NB4 (cell line): ENCODE data around the gene RND2.

Experiments
- MAX ChIP-seq: IDR thresholded peaks from 2 replicates; pipeline ENCODE4 v1.6.1; 2011; ENCODE audit warnings: low read depth, low read length
- POLR2A ChIP-seq: IDR thresholded peaks from 2 replicates; pipeline ENCODE4 v1.6.1; 2011; ENCODE audit warnings: mild to moderate bottlenecking; ENCODE audit not compliant: insufficient read length; ENCODE audit errors: extremely low read depth
- TF ChIP-seq, protein P1 (sequence below): IDR thresholded peaks from one replicate; pipeline ENCODE4 v1.5.1; 2012; ENCODE audit warnings: low read depth, low read length

DNA sequence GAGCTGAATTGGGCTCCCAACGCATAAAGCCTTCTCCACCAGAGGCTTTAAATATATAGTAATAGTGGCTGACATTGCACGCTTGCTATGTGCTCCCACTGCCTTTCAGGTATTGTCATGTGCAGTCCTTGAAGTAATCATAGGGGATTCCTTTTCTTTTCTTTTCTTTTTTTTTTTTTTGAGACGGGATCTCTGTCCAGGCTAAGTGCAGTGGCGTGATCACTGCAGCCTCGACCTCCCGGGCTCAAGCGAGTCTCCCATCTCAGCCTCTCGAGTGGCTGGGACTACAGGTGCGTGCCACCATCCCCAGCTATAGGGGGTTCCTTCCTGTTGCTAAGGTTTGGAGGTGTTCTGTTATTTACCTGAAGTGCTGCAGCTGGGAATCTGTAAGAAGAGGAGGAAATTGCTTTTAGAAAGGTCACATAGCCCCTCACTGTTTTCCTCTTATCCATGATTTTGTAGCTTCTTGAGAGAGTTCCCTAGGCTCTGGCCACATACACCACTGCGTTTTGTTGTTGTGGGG lies 26.0 kb upstream of the RND2 start:
- TF ChIP-seq, protein P1, sequence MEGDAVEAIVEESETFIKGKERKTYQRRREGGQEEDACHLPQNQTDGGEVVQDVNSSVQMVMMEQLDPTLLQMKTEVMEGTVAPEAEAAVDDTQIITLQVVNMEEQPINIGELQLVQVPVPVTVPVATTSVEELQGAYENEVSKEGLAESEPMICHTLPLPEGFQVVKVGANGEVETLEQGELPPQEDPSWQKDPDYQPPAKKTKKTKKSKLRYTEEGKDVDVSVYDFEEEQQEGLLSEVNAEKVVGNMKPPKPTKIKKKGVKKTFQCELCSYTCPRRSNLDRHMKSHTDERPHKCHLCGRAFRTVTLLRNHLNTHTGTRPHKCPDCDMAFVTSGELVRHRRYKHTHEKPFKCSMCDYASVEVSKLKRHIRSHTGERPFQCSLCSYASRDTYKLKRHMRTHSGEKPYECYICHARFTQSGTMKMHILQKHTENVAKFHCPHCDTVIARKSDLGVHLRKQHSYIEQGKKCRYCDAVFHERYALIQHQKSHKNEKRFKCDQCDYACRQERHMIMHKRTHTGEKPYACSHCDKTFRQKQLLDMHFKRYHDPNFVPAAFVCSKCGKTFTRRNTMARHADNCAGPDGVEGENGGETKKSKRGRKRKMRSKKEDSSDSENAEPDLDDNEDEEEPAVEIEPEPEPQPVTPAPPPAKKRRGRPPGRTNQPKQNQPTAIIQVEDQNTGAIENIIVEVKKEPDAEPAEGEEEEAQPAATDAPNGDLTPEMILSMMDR = no peak
- TF ChIP-seq MAX (no peak), POLR2A (no peak)
